ENCODE data around the gene RNF223.
"Not testable (repeated sequence)": the region's sequence is repeated elsewhere in the genome, so short reads cannot be mapped to it uniquely, and the experiment has no call there.

The RNF223 gene

GRCh38 chr1:1066403-1067283 is 7.5 kb downstream of the RNF223 start:
- TF ChIP-seq EZH2phosphoT487 (IDR thresholded peaks at IDR 0.05; ENCODE audit: low read depth) = no peak
- no peak for TF ChIP-seq CTCF (IDR thresholded peaks at IDR 0.05; ENCODE audit: low read depth, low read length)
- Histone ChIP-seq H3K4me1 (ENCODE audit: low read length) (peaks cover 26% of the 10 kb centered on the region), H3K27ac (ENCODE audit: low read length) (no peak overlapping the region), H3K79me2 (ENCODE audit: low read length) (no peaks in the 10 kb centered on the region), H3K9me3 (ENCODE audit: insufficient read depth, low read length) (no peaks in the 10 kb centered on the region), H3K4me2 (ENCODE audit: low read length) (no peak overlapping the region), H3K4me3 (ENCODE audit: low read length) (no peak overlapping the region), H4K20me1 (ENCODE audit: insufficient read depth, low read length) (no peaks in the 10 kb centered on the region), H3K9ac (ENCODE audit: low read length) (no peak overlapping the region), H3K27me3 (ENCODE audit: low read depth, low read length) (peaks cover 27% of the 10 kb centered on the region), H2AFZ (ENCODE audit: low read depth, low read length) (no peak overlapping the region), H3K36me3 (replicated peaks; ENCODE audit: low read depth, low read length) (no peaks in the 10 kb centered on the region)

- not testable (repeated sequence) for H3K36me3 ChIP-seq (replicated peaks; ENCODE audit: low read depth, low read length); H2AFZ ChIP-seq (ENCODE audit: low read depth, low read length); H3K9ac ChIP-seq (ENCODE audit: low read length); H3K27ac ChIP-seq (ENCODE audit: low read length); H3K9me3 ChIP-seq (ENCODE audit: insufficient read depth, low read length); H4K20me1 ChIP-seq (ENCODE audit: insufficient read depth, low read length); H3K79me2 ChIP-seq (ENCODE audit: low read length)
- Histone ChIP-seq H3K27me3 (ENCODE audit: low read depth, low read length) (peaks cover 33% of the 10 kb centered on the region), H3K4me3 (ENCODE audit: low read length) (peak overlapping the region; percentile 42; the same call in 1 of the 2 replicates), H3K4me2 (ENCODE audit: low read length) (peak overlapping the region; percentile 30; the same call in 1 of the 2 replicates), H3K4me1 (ENCODE audit: low read length) (peaks cover 26% of the 10 kb centered on the region)
Observed at GRCh38 chr1:1065940-1066304, 8.2 kb downstream of the RNF223 start.

- Histone ChIP-seq H3K79me2 (ENCODE audit: low read length) (no peaks in the 10 kb centered on the region), H4K20me1 (ENCODE audit: insufficient read depth, low read length) (no peaks in the 10 kb centered on the region), H2AFZ (ENCODE audit: low read depth, low read length) (no peak overlapping the region), H3K4me3 (ENCODE audit: low read length) (peak overlapping the region; percentile 42; the same call in 1 of the 2 replicates), H3K9me3 (ENCODE audit: insufficient read depth, low read length) (no peaks in the 10 kb centered on the region), H3K27ac (ENCODE audit: low read length) (no peak overlapping the region), H3K36me3 (replicated peaks; ENCODE audit: low read depth, low read length) (no peaks in the 10 kb centered on the region), H3K4me2 (ENCODE audit: low read length) (peak overlapping the region; percentile 30), H3K4me1 (ENCODE audit: low read length) (peaks cover 25% of the 10 kb centered on the region), H3K9ac (ENCODE audit: low read length) (no peak overlapping the region), H3K27me3 (ENCODE audit: low read depth, low read length) (peaks cover 36% of the 10 kb centered on the region)
- TF ChIP-seq EZH2phosphoT487 (IDR thresholded peaks at IDR 0.05; ENCODE audit: low read depth) (no peak), CTCF (IDR thresholded peaks at IDR 0.05; ENCODE audit: low read depth, low read length) (no peak)
Observed at GRCh38 chr1:1065265-1065939, 8.7 kb downstream of the RNF223 start.

GRCh38 chr1:1063945-1064831 is 9.9 kb downstream of the RNF223 start:
- Histone ChIP-seq H2AFZ (ENCODE audit: low read depth, low read length) (peak overlapping the region; percentile 68; the same call in 1 of the 2 replicates), H3K27me3 (ENCODE audit: low read depth, low read length) (peaks cover 43% of the 10 kb centered on the region), H4K20me1 (ENCODE audit: insufficient read depth, low read length) (no peaks in the 10 kb centered on the region), H3K4me3 (ENCODE audit: low read length) (peak overlapping the region; percentile 81), H3K27ac (ENCODE audit: low read length) (peak overlapping the region; percentile 47), H3K9me3 (ENCODE audit: insufficient read depth, low read length) (no peaks in the 10 kb centered on the region), H3K9ac (ENCODE audit: low read length) (peak overlapping the region; percentile 53), H3K36me3 (replicated peaks; ENCODE audit: low read depth, low read length) (no peaks in the 10 kb centered on the region), H3K79me2 (ENCODE audit: low read length) (no peaks in the 10 kb centered on the region), H3K4me2 (ENCODE audit: low read length) (peak overlapping the region; percentile 97), H3K4me1 (ENCODE audit: low read length) (peaks cover 25% of the 10 kb centered on the region)
- peak; percentile 92 for TF ChIP-seq CTCF (IDR thresholded peaks at IDR 0.05; ENCODE audit: low read depth, low read length)
- TF ChIP-seq EZH2phosphoT487 (IDR thresholded peaks at IDR 0.05; ENCODE audit: low read depth) = no peak

Data from OCI-LY3 (cell line).